ENCODE results near the gene ANTXR1.

Gene ANTXR1

DNA sequence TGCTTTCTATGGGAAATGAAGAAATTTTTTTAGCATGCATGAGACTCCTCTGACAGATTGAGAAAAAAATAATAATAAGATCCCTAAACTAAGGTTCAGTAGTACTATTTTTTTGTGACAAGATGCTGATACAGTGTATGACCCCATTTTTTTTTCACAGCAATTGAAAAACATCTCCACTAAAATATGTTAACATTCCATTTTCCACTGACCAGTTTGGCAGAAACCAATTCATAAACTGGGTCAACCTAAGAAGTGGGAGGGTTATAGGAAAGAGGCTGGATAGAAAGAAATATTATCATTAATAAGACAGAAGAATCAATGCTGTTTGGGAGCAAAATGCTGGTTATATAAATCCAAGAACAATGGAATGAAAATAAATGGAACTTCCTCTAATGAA lies 182.7 kb downstream of the ANTXR1 start:
- in situ Hi-C loops (cut with MboI; ENCODE audit: low pct_unique_long_range_greater_than_20kb, low sequenced_read_pairs, unreplicated experiment) = no loop called here
- DNase-seq (ENCODE audit: low spot score) = no peak
- TF ChIP-seq, protein P1, sequence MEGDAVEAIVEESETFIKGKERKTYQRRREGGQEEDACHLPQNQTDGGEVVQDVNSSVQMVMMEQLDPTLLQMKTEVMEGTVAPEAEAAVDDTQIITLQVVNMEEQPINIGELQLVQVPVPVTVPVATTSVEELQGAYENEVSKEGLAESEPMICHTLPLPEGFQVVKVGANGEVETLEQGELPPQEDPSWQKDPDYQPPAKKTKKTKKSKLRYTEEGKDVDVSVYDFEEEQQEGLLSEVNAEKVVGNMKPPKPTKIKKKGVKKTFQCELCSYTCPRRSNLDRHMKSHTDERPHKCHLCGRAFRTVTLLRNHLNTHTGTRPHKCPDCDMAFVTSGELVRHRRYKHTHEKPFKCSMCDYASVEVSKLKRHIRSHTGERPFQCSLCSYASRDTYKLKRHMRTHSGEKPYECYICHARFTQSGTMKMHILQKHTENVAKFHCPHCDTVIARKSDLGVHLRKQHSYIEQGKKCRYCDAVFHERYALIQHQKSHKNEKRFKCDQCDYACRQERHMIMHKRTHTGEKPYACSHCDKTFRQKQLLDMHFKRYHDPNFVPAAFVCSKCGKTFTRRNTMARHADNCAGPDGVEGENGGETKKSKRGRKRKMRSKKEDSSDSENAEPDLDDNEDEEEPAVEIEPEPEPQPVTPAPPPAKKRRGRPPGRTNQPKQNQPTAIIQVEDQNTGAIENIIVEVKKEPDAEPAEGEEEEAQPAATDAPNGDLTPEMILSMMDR (IDR thresholded peaks at IDR 0.05; ENCODE audit: extremely low read depth, insufficient read depth, missing control alignments) = no peak

DNA sequence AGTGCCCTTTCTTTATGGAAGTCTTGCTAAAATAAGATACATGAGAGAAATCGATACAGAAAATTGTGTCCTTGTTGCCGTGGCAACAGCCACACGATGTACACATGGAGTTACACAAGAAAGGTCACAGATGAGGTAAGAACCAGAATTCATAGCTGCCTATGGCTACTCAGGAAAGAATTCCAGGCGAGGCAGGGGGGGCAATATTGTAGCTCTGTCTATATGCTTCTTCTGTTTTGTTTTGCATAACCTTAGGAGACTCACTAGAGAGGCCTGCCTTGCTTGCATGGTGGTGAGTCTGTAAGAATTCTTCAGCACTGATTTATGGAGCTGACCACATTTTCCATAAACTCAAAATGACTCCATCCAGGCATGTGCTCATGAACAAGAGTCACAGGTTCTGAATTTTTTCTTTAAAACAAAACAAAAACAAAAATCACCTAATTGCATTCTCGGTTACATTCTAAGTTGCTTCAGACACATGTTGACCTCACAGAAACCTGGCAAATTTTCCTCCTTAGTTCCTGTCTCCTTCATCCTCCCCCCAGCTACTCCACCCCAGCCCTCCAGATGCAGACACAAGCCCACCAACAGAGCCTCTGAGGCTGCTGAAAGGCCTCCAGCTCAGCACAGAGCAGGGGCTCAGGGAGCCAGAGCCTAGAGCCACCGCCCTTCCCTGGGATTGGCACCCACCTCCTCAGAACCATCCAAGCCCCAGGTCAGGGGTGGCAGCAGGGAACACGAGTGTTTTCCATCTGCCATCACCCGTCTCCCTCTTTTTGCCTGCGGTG lies 183.5 kb downstream of the ANTXR1 start:
- in situ Hi-C loops (cut with MboI; ENCODE audit: low pct_unique_long_range_greater_than_20kb, low sequenced_read_pairs, unreplicated experiment) = no loop called here
- TF ChIP-seq, protein P1 (IDR thresholded peaks at IDR 0.05; ENCODE audit: extremely low read depth, insufficient read depth, missing control alignments) = no peak
- DNase-seq (ENCODE audit: low spot score) = no peak

DNA sequence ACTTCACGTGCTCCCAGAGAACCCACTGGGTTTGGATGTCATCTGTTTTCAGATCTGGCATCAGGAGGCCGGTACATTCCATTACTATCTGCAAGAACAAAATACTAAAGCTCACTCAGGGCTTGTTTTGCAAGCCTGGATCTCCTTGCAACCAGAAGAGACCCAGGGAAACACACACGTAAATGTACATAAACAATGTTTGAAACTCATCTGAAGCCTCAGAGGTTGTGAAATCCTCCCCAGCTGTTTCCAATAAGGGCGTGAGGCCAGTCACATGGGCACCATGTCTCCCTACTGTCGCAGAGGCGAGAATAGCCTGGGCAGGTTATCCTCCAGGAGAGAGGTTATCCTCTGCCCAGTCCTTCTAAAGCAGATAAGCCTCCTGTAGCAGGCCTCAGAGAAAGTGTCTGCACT lies 187.1 kb downstream of the ANTXR1 start:
- DNase-seq (ENCODE audit: low spot score) = no peak
- in situ Hi-C loops (cut with MboI; ENCODE audit: low pct_unique_long_range_greater_than_20kb, low sequenced_read_pairs, unreplicated experiment) = no loop called here
- TF ChIP-seq, protein P1 (IDR thresholded peaks at IDR 0.05; ENCODE audit: extremely low read depth, insufficient read depth, missing control alignments) = no peak

DNA sequence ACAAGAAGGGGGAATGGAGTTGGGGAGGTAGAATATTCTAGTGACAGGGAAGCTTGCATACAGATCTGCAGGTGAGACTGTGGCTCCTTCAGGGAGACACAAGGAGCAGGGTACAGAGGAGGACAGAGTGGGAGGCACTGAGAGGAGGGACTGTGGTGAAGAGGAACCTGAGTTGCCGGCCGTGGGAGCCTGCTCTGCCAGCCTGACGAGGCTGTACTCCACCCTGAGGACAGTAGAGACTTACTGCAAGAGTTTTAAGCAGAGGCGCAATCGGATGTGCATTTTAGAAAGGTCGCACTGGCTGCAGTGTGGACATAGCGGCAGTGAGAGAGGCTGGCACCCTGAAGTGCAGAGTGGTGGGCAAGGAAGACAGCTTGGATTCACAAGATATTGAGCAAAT lies 188.3 kb downstream of the ANTXR1 start:
- DNase-seq (ENCODE audit: low spot score) = no peak
- TF ChIP-seq, protein P1 (IDR thresholded peaks at IDR 0.05; ENCODE audit: extremely low read depth, insufficient read depth, missing control alignments) = no peak
- in situ Hi-C loops (cut with MboI; ENCODE audit: low pct_unique_long_range_greater_than_20kb, low sequenced_read_pairs, unreplicated experiment) = no loop called here

DNA sequence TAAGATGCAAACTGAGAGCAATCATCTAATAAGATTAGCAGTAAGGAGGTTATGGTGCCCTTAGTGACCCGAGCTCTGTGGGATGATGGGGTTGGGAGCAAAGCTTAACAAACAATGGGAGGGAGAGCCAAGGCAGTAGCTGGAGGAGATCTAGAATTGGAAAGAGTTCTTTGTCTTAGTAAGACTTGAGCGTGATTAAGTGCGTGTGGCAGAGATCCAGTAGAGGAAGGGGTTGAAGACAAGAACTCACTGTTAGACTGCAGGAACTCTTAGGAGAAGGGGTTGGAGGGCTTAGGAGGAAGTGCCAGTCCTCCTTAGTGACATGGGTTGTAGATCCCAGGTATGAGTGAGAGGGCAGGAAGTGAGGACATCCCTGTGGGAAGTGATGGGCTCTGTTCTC lies 189.3 kb downstream of the ANTXR1 start:
- DNase-seq (ENCODE audit: low spot score) = no peak
- in situ Hi-C loops (cut with MboI; ENCODE audit: low pct_unique_long_range_greater_than_20kb, low sequenced_read_pairs, unreplicated experiment) = no loop called here
- TF ChIP-seq, protein P1 (IDR thresholded peaks at IDR 0.05; ENCODE audit: extremely low read depth, insufficient read depth, missing control alignments) = no peak

DNA sequence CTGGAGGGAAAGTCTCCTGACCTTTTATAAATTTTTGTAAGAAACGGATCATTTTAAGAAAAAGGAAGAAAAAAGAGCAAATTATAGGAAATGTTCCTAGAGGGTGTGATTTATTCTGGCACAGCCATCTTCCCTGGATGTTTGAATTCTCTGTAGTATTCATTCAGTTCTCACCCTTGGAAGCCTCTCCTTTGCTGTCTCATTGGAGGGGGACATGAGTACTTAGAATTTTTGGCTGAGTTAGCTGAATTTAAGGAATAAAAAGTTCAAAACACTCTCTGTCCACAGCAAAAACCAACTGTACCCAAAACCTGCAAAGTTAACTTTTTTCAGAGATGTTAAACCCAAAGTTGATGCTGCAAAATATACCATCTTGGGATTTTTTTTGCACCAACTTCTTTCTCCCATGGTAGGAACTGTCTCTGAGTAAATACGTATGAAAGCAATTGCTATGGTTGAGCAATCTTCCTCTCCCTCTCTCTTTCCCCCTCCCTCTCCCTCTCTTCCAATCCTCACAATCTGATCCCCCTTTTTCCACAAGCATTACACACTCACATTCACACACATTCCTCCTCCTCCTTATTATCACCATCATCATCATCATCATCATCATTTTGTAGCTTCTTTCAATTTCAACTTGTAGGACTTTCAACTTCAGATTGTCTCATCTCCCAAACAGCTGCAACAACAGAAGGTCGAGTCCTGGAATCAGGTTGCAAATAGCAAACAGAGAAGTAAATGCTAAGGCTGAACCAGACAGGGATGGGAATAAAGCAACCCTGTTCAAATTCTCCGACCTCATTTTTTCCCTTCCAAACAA lies 190.4 kb downstream of the ANTXR1 start:
- in situ Hi-C loops (cut with MboI; ENCODE audit: low pct_unique_long_range_greater_than_20kb, low sequenced_read_pairs, unreplicated experiment) = no loop called here
- TF ChIP-seq, protein P1 (IDR thresholded peaks at IDR 0.05; ENCODE audit: extremely low read depth, insufficient read depth, missing control alignments) = no peak
- DNase-seq (ENCODE audit: low spot score) = no peak

All from GM13977 (cell line).